ENCODE measurements around the gene WDR86.

WDR86 gene

GRCh38 chr7:151390598-151391357 lies 19.1 kb downstream of the WDR86 start:
- Mint-ChIP-seq H3K27ac (no peak overlapping the region), H3K4me1 (ENCODE audit: low read depth) (no peaks in the 10 kb centered on the region), H3K27me3 (ENCODE audit: low read depth) (peaks cover 5% of the 10 kb centered on the region), H3K36me3 (ENCODE audit: low read depth) (no peaks in the 10 kb centered on the region), H3K9me3 (no peaks in the 10 kb centered on the region), H3K4me3 (no peak overlapping the region)
- DNase-seq (ENCODE audit: low spot score): no peak

DNA sequence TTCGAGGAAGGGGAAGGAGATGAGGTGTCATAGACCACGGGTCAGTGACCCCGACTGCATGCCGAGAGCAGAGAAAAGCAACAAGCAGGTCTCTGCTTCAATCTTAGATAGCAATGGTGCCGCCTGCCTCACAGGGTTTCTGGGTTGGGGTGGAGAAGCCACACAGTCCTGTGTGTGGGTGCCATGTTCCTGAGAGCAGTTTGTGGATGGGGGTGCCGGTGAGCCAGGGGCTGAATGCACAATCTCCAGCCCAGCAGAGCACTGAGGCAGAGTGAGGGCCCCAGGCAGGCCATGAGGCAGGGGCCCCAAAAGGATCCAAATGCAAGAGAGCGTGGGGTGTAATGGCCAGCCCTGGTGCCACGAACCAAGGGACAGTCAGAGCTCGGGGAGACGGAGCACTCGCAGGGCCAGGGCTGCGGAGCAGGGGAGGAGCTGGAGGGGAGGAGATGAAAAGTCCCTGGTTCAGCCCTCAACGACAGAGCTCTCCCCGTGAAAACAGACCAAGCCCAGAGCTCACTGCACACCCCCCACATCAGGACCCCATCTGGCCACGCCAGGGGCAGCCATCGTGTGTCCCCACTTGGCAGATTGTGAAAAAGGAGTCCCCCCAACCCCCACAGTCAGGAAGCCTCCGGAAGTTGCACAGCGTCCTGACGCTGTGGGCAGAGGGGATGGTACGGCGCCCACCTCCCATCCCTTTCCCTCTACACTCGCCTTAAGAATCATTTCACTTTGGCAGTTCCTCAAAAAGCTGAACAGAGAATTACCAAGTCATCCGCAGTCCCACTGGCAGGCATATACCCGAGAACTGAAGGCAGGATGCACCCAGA lies 19.9 kb downstream of the WDR86 start:
- H3K36me3 Mint-ChIP-seq (ENCODE audit: low read depth): no peaks in the 10 kb centered on the region
- peaks cover 5% of the 10 kb centered on the region for H3K27me3 Mint-ChIP-seq (ENCODE audit: low read depth)
- H3K4me1 Mint-ChIP-seq (ENCODE audit: low read depth): no peaks in the 10 kb centered on the region
- no peaks in the 10 kb centered on the region for H3K9me3 Mint-ChIP-seq
- no peak for DNase-seq (ENCODE audit: low spot score)
- H3K4me3 Mint-ChIP-seq: no peak overlapping the region
- no peak overlapping the region for H3K27ac Mint-ChIP-seq

GRCh38 chr7:151389096-151389767 lies 20.6 kb downstream of the WDR86 start:
- no peak overlapping the region for H3K27ac Mint-ChIP-seq
- no peaks in the 10 kb centered on the region for H3K9me3 Mint-ChIP-seq
- no peak for DNase-seq (ENCODE audit: low spot score)
- peaks cover 10% of the 10 kb centered on the region for H3K27me3 Mint-ChIP-seq (ENCODE audit: low read depth)
- H3K4me3 Mint-ChIP-seq: no peak overlapping the region
- no peaks in the 10 kb centered on the region for H3K36me3 Mint-ChIP-seq (ENCODE audit: low read depth)
- H3K4me1 Mint-ChIP-seq (ENCODE audit: low read depth): no peaks in the 10 kb centered on the region

DNA sequence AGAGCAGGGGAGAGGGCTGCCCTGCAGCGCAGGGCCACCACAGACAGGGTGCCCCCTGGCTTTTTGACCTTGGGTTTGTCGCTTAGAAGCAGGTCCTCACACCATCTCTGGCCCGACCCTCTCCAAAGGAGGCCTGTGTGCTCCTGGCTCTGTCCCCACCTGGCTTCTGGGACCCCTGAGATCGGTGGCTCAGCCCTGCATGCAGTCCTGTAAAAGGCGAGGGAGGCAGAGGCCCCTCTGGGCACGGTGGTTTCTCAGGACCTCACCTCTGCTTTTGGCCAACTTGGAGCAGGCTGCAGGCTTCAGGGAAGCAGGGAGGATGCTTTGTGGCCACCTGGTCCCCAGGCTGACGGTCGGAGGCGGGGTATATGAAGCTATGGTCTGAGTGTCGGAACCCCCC lies 21.4 kb downstream of the WDR86 start:
- Mint-ChIP-seq H3K27ac (no peak overlapping the region), H3K4me1 (ENCODE audit: low read depth) (no peaks in the 10 kb centered on the region), H3K9me3 (no peaks in the 10 kb centered on the region), H3K27me3 (ENCODE audit: low read depth) (peaks cover 18% of the 10 kb centered on the region), H3K36me3 (ENCODE audit: low read depth) (no peaks in the 10 kb centered on the region), H3K4me3 (no peak overlapping the region)
- DNase-seq (ENCODE audit: low spot score): no peak

DNA sequence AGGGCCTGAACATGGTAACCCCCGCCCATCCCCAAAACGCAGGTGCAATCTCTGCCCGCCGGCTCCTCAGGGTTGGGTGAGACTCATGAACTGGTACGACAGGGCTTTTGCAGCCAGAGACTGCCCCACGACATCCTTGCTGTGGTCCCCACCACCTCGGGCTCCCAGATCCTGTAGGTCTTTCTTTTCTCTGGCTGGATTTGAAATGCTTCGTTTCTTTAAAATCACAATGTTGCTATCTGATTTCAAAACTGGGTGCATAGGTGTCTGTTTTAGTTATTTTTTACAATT lies 21.9 kb downstream of the WDR86 start:
- no peaks in the 10 kb centered on the region for H3K9me3 Mint-ChIP-seq
- H3K4me3 Mint-ChIP-seq: no peak overlapping the region
- no peaks in the 10 kb centered on the region for H3K36me3 Mint-ChIP-seq (ENCODE audit: low read depth)
- H3K27me3 Mint-ChIP-seq (ENCODE audit: low read depth): peaks cover 20% of the 10 kb centered on the region
- DNase-seq (ENCODE audit: low spot score): no peak
- H3K27ac Mint-ChIP-seq: no peak overlapping the region
- H3K4me1 Mint-ChIP-seq (ENCODE audit: low read depth): no peaks in the 10 kb centered on the region

DNA sequence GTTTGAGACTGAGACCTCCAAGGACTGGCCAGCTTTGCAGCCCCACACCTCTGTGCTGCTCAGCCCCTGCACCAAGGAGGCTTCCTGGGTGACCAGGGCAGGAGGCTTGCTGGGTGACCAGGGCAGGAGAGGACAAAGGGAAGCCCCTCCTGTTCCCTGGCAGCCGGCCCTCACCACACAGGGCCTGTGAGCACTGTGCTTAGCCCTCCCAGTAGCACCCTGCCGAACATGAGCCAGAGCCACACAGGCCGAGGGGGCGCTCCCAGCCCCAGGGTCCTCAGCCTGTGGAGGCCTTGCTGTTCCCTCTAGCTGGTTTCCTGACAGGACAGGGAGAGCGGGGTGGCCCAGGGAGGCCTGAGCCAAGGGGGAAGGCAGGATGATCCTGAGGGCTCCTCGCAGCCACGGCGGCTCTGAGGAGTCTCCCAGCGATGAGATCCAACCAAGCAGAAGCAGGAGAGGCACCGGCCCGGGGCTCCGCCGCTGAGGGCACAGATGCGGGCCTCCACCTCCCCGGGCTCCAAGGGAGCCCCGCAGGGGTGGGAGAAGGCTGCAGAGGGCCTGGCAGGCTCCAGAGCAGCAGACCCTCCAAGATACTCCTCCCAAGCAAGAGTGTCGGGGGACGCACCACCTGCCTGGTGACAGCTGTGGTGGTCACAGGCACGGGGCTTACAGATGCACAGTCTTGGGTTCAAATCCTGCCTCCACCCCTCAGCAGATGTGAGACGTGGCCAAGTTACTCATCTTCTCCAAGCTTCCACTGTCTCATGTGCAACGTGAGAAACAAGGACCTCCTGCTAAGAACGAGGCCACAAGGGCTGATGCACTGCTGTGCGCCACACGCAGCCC lies 22.5 kb downstream of the WDR86 start:
- no peak for DNase-seq (ENCODE audit: low spot score)
- Mint-ChIP-seq H3K9me3 (no peaks in the 10 kb centered on the region), H3K27me3 (ENCODE audit: low read depth) (peaks cover 25% of the 10 kb centered on the region), H3K4me1 (ENCODE audit: low read depth) (peaks cover under 1% of the 10 kb centered on the region), H3K4me3 (no peak overlapping the region), H3K27ac (no peak overlapping the region), H3K36me3 (ENCODE audit: low read depth) (no peaks in the 10 kb centered on the region)

GRCh38 chr7:151386301-151387160 lies 23.3 kb downstream of the WDR86 start:
- H3K4me1 Mint-ChIP-seq (ENCODE audit: low read depth): peaks cover 4% of the 10 kb centered on the region
- no peaks in the 10 kb centered on the region for H3K9me3 Mint-ChIP-seq
- no peak overlapping the region for H3K27ac Mint-ChIP-seq
- no peaks in the 10 kb centered on the region for H3K36me3 Mint-ChIP-seq (ENCODE audit: low read depth)
- H3K27me3 Mint-ChIP-seq (ENCODE audit: low read depth): peaks cover 30% of the 10 kb centered on the region
- no peak overlapping the region for H3K4me3 Mint-ChIP-seq
- no peak for DNase-seq (ENCODE audit: low spot score)

GRCh38 chr7:151385626-151386300 lies 24.1 kb downstream of the WDR86 start:
- H3K4me1 Mint-ChIP-seq (ENCODE audit: low read depth): peaks cover 4% of the 10 kb centered on the region
- peaks cover 31% of the 10 kb centered on the region for H3K27me3 Mint-ChIP-seq (ENCODE audit: low read depth)
- no peak for DNase-seq (ENCODE audit: low spot score)
- no peaks in the 10 kb centered on the region for H3K36me3 Mint-ChIP-seq (ENCODE audit: low read depth)
- no peaks in the 10 kb centered on the region for H3K9me3 Mint-ChIP-seq
- H3K27ac Mint-ChIP-seq: no peak overlapping the region
- no peak overlapping the region for H3K4me3 Mint-ChIP-seq

GRCh38 chr7:151384776-151385625 lies 24.8 kb downstream of the WDR86 start:
- no peaks in the 10 kb centered on the region for H3K9me3 Mint-ChIP-seq
- H3K27me3 Mint-ChIP-seq (ENCODE audit: low read depth): peaks cover 31% of the 10 kb centered on the region
- no peak for DNase-seq (ENCODE audit: low spot score)
- no peak overlapping the region for H3K27ac Mint-ChIP-seq
- H3K4me1 Mint-ChIP-seq (ENCODE audit: low read depth): peaks cover 4% of the 10 kb centered on the region
- H3K4me3 Mint-ChIP-seq: no peak overlapping the region
- no peaks in the 10 kb centered on the region for H3K36me3 Mint-ChIP-seq (ENCODE audit: low read depth)

GRCh38 chr7:151384352-151384697 lies 25.5 kb downstream of the WDR86 start:
- H3K27ac Mint-ChIP-seq: no peak overlapping the region
- no peak for DNase-seq (ENCODE audit: low spot score)
- peaks cover 4% of the 10 kb centered on the region for H3K4me1 Mint-ChIP-seq (ENCODE audit: low read depth)
- no peak overlapping the region for H3K4me3 Mint-ChIP-seq
- H3K36me3 Mint-ChIP-seq (ENCODE audit: low read depth): no peaks in the 10 kb centered on the region
- H3K9me3 Mint-ChIP-seq: no peaks in the 10 kb centered on the region
- peaks cover 31% of the 10 kb centered on the region for H3K27me3 Mint-ChIP-seq (ENCODE audit: low read depth)

GRCh38 chr7:151383638-151384351 lies 26.0 kb downstream of the WDR86 start:
- Mint-ChIP-seq H3K27ac (no peak overlapping the region), H3K36me3 (ENCODE audit: low read depth) (no peaks in the 10 kb centered on the region), H3K27me3 (ENCODE audit: low read depth) (peaks cover 31% of the 10 kb centered on the region), H3K4me1 (ENCODE audit: low read depth) (peaks cover 4% of the 10 kb centered on the region), H3K4me3 (no peak overlapping the region), H3K9me3 (no peaks in the 10 kb centered on the region)
- DNase-seq (ENCODE audit: low spot score): no peak

Data from T-helper 2 cell treated with Interferon-gamma antibody and Interleukin-4, amounts not matched to agents 5 μg/mL and 100 μg/mL, for 36 hours (primary cell).